CD8-positive, alpha-beta memory T cell (primary cell): ENCODE data around the gene PREPL. TPM values are rescaled to one million over a fixed set of nuclear protein-coding genes. Genes with fewer than 3 reads are reported as not detected.

Source experiments
- polyA plus RNA-seq: library from polyadenylated mRNA; unstranded; fragments of 300-500 nt; fragmentation: Illumina TruSeq; gene quantifications from one replicate; pipeline ENCODE4 v1.2.3, GENCODE V29; 2021
- total RNA-seq, 2 experiments: library from RNA; stranded (reverse); gene quantifications; one replicate each; pipeline ENCODE4 v1.2.3, GENCODE V29; 2021

PREPL gene
- total and polyA plus RNA-seq, 3 experiments from 2014 or later = 21.1 to 37.5 (median 37.0) TPM

Other genes with a start within 250 kb of the PREPL start
- 10 to 100 TPM; 40.4 to 41.1 TPM for gene PPM1B, start 192.6 kb downstream of the PREPL start, total RNA-seq
- 53.0 TPM for gene PPM1B, start 192.6 kb downstream of the PREPL start, polyA plus RNA-seq
- under 1 TPM in 1 of 2 experiments, not detected in 1; 0.16 TPM for gene SLC3A1, start 86.0 kb downstream of the PREPL start, total RNA-seq
- gene SLC3A1, start 86.0 kb downstream of the PREPL start, polyA plus RNA-seq = 0.35 TPM
- gene CAMKMT, start 453 bp upstream of the PREPL start, total RNA-seq = 10 to 100 TPM; 11.4 to 11.7 TPM
- 14.0 TPM for gene CAMKMT, start 453 bp upstream of the PREPL start, polyA plus RNA-seq